HCT116 (cell line): ENCODE data around the gene PXDN. TPM values are rescaled to one million over a fixed set of nuclear protein-coding genes. Genes with fewer than 3 reads are reported as not detected.

Experiments used
- ATAC-seq: fragments of 200-7000 bp; cut with Tn5 transposase; 2 replicates; pipeline ENCODE4 v1.9.1; 2020; ENCODE audit warnings: mild to moderate bottlenecking, moderate library complexity
- BruUV-seq: library from RNA; stranded (reverse); fragments of 400-500 nt; replicated peaks from 2 replicates; lab custom pipeline; 2021; lab: Mats Ljungman, UMichigan
- CTCF ChIA-PET: fragments of 300-600 bp; sonication (Branson Sonifier 250); formaldehyde crosslinking; loops from one replicate; lab custom pipeline; 2021; ENCODE audit warnings: antibody characterized with exemption; lab: Charles Lee
- POLR2A ChIA-PET: fragments of 300-600, 350-600 bp; sonication (Branson Sonifier 250); formaldehyde crosslinking; loops from one replicate; lab custom pipeline; 2021; ENCODE audit warnings: antibody characterized with exemption; lab: Charles Lee
- RAD21 ChIA-PET, 2 experiments: fragments of 300-600 bp; sonication (Branson Sonifier 250); formaldehyde crosslinking; loops; one replicate each; lab custom pipeline; 2023; ENCODE audit warnings: low total read pairs in 2 of 2; ENCODE audit not compliant: uncharacterized antibody in 2 of 2, unreplicated experiment in 2 of 2, low non-redundant PET in 1 of 2; lab: Charles Lee
- DNase-seq: peaks from one replicate; pipeline ENCODE4 v3.0.0-alpha.2; 2010; ENCODE audit warnings: low read depth, low spot score
- H2AFZ ChIP-seq: fragments of 200-600 bp; shearing (Covaris generic), sonication (generic); 2 replicates; pipeline ENCODE4 v1.6.1; 2017; ENCODE audit warnings: low read depth, mixed run types, mixed read lengths, antibody characterized with exemption, low read length; ENCODE audit not compliant: poor library complexity, severe bottlenecking
- H3K27ac ChIP-seq: 2 replicates; pipeline ENCODE4 v1.5.1; 2012; ENCODE audit warnings: low read depth, low read length
- H3K27me3 ChIP-seq: fragments of 200-600 bp; sonication (generic); 2 replicates; pipeline ENCODE4 v1.6.1; 2016; ENCODE audit warnings: mixed run types, low read length, mixed read lengths; ENCODE audit not compliant: insufficient read depth
- H3K36me3 ChIP-seq, 2 experiments: fragments of 200-500 bp in 1 of 2; fragments of 200-600 bp in 1 of 2; sonication (Bioruptor generic) in 1 of 2; sonication (generic) in 1 of 2; 2 replicates each; pipeline versions ENCODE4 v1.5.1 to v1.6.1; 2014 to 2016; ENCODE audit warnings: low read length in 2 of 2, inconsistent platforms in 1 of 2, mixed read lengths in 1 of 2, mixed run types in 1 of 2; ENCODE audit not compliant: insufficient read depth in 2 of 2, control insufficient read depth in 1 of 2
- H3K4me1 ChIP-seq, 2 experiments: fragments of 200-600 bp in 1 of 2; sonication (generic) in 1 of 2; 2 replicates each; pipeline versions ENCODE4 v1.5.1 to v1.6.1; 2012 to 2017; ENCODE audit warnings: low read length in 2 of 2, inconsistent platforms in 1 of 2, mild to moderate bottlenecking in 1 of 2, mixed read lengths in 1 of 2, mixed run types in 1 of 2, moderate library complexity in 1 of 2; ENCODE audit not compliant: insufficient read depth in 2 of 2, control insufficient read depth in 1 of 2
- H3K4me2 ChIP-seq: fragments of 200-600 bp; sonication (generic); 2 replicates; pipeline ENCODE4 v1.6.1; 2017; ENCODE audit warnings: mixed run types, low read length, mixed read lengths
- H3K4me3 ChIP-seq, 2 experiments: fragments of 200-600 bp in 1 of 2; sonication (generic) in 1 of 2; replicated peaks in 1 of 2; 2 replicates each; pipeline ENCODE4 v1.5.1; 2011 to 2016; ENCODE audit warnings: low read length in 2 of 2, control low read depth in 1 of 2, low read depth in 1 of 2, mild to moderate bottlenecking in 1 of 2, mixed read lengths in 1 of 2, mixed run types in 1 of 2
- H3K79me2 ChIP-seq: fragments of 200-600 bp; sonication (generic); 2 replicates; pipeline ENCODE4 v1.6.1; 2017; ENCODE audit warnings: mild to moderate bottlenecking, mixed run types, low read length, moderate library complexity, mixed read lengths; ENCODE audit not compliant: insufficient read depth
- H3K9ac ChIP-seq: fragments of 200-600 bp; sonication (generic); 2 replicates; pipeline ENCODE4 v1.6.1; 2016; ENCODE audit warnings: low read length, mixed read lengths
- H3K9me2 ChIP-seq: fragments of 200-600 bp; sonication (generic), shearing (Covaris generic); 2 replicates; pipeline ENCODE4 v1.6.1; 2017; ENCODE audit warnings: mixed run types, mild to moderate bottlenecking, moderate library complexity; ENCODE audit not compliant: insufficient read depth
- H3K9me3 ChIP-seq, 2 experiments: fragments of 200-500 bp in 1 of 2; fragments of 200-600 bp in 1 of 2; sonication (Bioruptor generic) in 1 of 2; sonication (generic) in 1 of 2; 2 replicates each; pipeline ENCODE4 v1.6.1; 2014 to 2017; ENCODE audit warnings: low read length in 2 of 2, mixed read lengths in 2 of 2, inconsistent platforms in 1 of 2, low read depth in 1 of 2, mild to moderate bottlenecking in 1 of 2, mixed run types in 1 of 2, moderate library complexity in 1 of 2; ENCODE audit not compliant: control insufficient read depth in 1 of 2, insufficient read depth in 1 of 2
- H4K20me1 ChIP-seq: fragments of 200-600 bp; sonication (generic), shearing (Covaris generic); 2 replicates; pipeline ENCODE4 v1.6.1; 2017; ENCODE audit warnings: mixed run types, mild to moderate bottlenecking, moderate library complexity; ENCODE audit not compliant: insufficient read depth
- ATF3 ChIP-seq: IDR thresholded peaks from 2 replicates; pipeline ENCODE4 v1.6.1; 2012
- CBX3 ChIP-seq: IDR thresholded peaks from 2 replicates; pipeline ENCODE4 v1.6.1; 2012; ENCODE audit warnings: low read depth
- FOSL1 ChIP-seq: IDR thresholded peaks from 2 replicates; pipeline ENCODE4 v1.6.1; 2012; ENCODE audit warnings: low read depth
- MAX ChIP-seq: IDR thresholded peaks from 2 replicates; pipeline ENCODE4 v1.6.1; 2012
- POLR2A ChIP-seq: IDR thresholded peaks from 2 replicates; pipeline ENCODE4 v1.7.0; 2011; ENCODE audit warnings: borderline replicate concordance; ENCODE audit not compliant: insufficient read depth, insufficient read length; ENCODE audit errors: extremely low read depth
- RAD21 ChIP-seq: IDR thresholded peaks from 2 replicates; pipeline ENCODE4 v1.6.1; 2012; ENCODE audit warnings: low read depth, mild to moderate bottlenecking
- SIN3A ChIP-seq: IDR thresholded peaks from 2 replicates; pipeline ENCODE4 v1.6.1; 2012; ENCODE audit warnings: low read depth
- SP1 ChIP-seq: IDR thresholded peaks from 2 replicates; pipeline ENCODE4 v1.6.1; 2012; ENCODE audit warnings: low read depth
- SRF ChIP-seq: IDR thresholded peaks from 2 replicates; pipeline ENCODE4 v1.6.1; 2012; ENCODE audit warnings: low read depth
- TCF7L2 ChIP-seq: IDR thresholded peaks from 2 replicates; pipeline ENCODE4 v1.7.0; 2011; ENCODE audit warnings: borderline replicate concordance, inconsistent platforms; ENCODE audit not compliant: insufficient read depth, insufficient read length; ENCODE audit errors: extremely low read depth
- YY1 ChIP-seq: IDR thresholded peaks from 2 replicates; pipeline ENCODE4 v1.6.1; 2011; ENCODE audit warnings: low read length, low read depth, moderate library complexity, mild to moderate bottlenecking; ENCODE audit not compliant: insufficient replicate concordance; ENCODE audit errors: extremely low read depth
- ZBTB33 ChIP-seq: IDR thresholded peaks from 2 replicates; pipeline ENCODE4 v1.6.1; 2011; ENCODE audit warnings: mild to moderate bottlenecking, low read length, moderate library complexity; ENCODE audit not compliant: insufficient replicate concordance; ENCODE audit errors: extremely low read depth
- ZFX ChIP-seq: fragments of 450-650 bp; IDR thresholded peaks from 2 replicates; pipeline ENCODE4 v1.6.1; 2017
- intact Hi-C: fragments of 100-400 bp; cut with micrococcal nuclease; formaldehyde crosslinking; loops from 2 replicates; pipeline ENCODE4 v1.10.0; 2022
- total RNA-seq: library from RNA; stranded (reverse); gene quantifications from one replicate; pipeline ENCODE4 v1.2.1, GENCODE V29; 2021; ENCODE audit not compliant: unreplicated experiment

The PXDN gene
- total RNA-seq, 1 experiment from 2014 or later = 10.7 TPM

- BruUV-seq = no TSS peak
- Histone ChIP-seq H3K4me2 (no peak overlapping the region), H2AFZ (no peak overlapping the region), H3K79me2 (no peaks in the 10 kb centered on the region), H3K4me3 (no peak overlapping the region), H3K4me1 (no peaks in the 10 kb centered on the region), H3K9me3 (no peaks in the 10 kb centered on the region), H3K9me2 (no peaks in the 10 kb centered on the region), H3K9ac (no peak overlapping the region), H3K27me3 (no peaks in the 10 kb centered on the region), H4K20me1 (no peaks in the 10 kb centered on the region), H3K36me3 (no peaks in the 10 kb centered on the region), H3K27ac (no peak overlapping the region)
- ATAC-seq (no peak), DNase-seq (no peak)
- ChIA-PET POLR2A (no interaction called here), RAD21 (no interaction called here), CTCF (no interaction called here)
- TF ChIP-seq RAD21 (no peak), ZBTB33 (no peak), POLR2A (no peak), SP1 (no peak), ATF3 (no peak), ZFX (no peak), CBX3 (no peak), TCF7L2 (no peak), FOSL1 (no peak), SRF (no peak), YY1 (no peak), SIN3A (no peak), MAX (no peak)
- intact Hi-C loops = no loop called here
Observed at GRCh38 chr2:1660656-1661640, 83.4 kb downstream of the PXDN start.
